NCI-H2227 treated with DMSO at 0.1 percent for 48 hours (cell line): Measurements from ENCODE around the gene PKP3.
"Not testable (repeated sequence)": the region's sequence is repeated elsewhere in the genome, so short reads cannot be mapped to it uniquely, and the experiment has no call there.

Experiments used
- DNase-seq: peaks from one replicate; lab custom pipeline; 2025; lab: John Stamatoyannopoulos, UW

The PKP3 gene

GRCh38 chr11:379205-380094 lies 14.6 kb upstream of the PKP3 start:
- DNase-seq: no peak

GRCh38 chr11:380095-380480 lies 13.9 kb upstream of the PKP3 start:
- no peak for DNase-seq

GRCh38 chr11:380491-380890 lies 13.5 kb upstream of the PKP3 start:
- DNase-seq: no peak

- DNase-seq: no peak
These were observed 13.0 kb upstream of the PKP3 start for GRCh38 chr11:380996-381395.

GRCh38 chr11:381501-382072 lies 12.4 kb upstream of the PKP3 start:
- DNase-seq: no peak

- DNase-seq: no peak
These were observed 11.9 kb upstream of the PKP3 start for GRCh38 chr11:382081-382629.

GRCh38 chr11:383431-383830 lies 10.6 kb upstream of the PKP3 start:
- no peak for DNase-seq

- DNase-seq: no peak
These were observed 9.5 kb upstream of the PKP3 start for GRCh38 chr11:384511-384910.

GRCh38 chr11:385594-386351 lies 8.2 kb upstream of the PKP3 start:
- no peak for DNase-seq

- DNase-seq: no peak
These were observed 7.5 kb upstream of the PKP3 start for GRCh38 chr11:386483-386882.

- no peak for DNase-seq
These were observed 6.7 kb upstream of the PKP3 start for GRCh38 chr11:387193-387793.

- not testable (repeated sequence) for DNase-seq
These were observed 4.6 kb upstream of the PKP3 start for GRCh38 chr11:389369-389768.

- DNase-seq: no peak
These were observed 3.8 kb upstream of the PKP3 start for GRCh38 chr11:390175-390574.

- no peak for DNase-seq
These were observed 2.6 kb upstream of the PKP3 start for GRCh38 chr11:391117-392017.

- no peak for DNase-seq
These were observed 1.8 kb upstream of the PKP3 start for GRCh38 chr11:392102-392777.

GRCh38 chr11:393219-394033 lies 583 bp upstream of the PKP3 start:
- no peak for DNase-seq

GRCh38 chr11:394858-395655 lies 1.0 kb downstream of the PKP3 start:
- DNase-seq: no peak

- DNase-seq: no peak
These were observed 1.9 kb downstream of the PKP3 start for GRCh38 chr11:395866-396265.

GRCh38 chr11:396511-396947 lies 2.5 kb downstream of the PKP3 start:
- DNase-seq: peak; percentile 40
